ENCODE data around the gene FANCE. TPM values are rescaled to one million over a fixed set of nuclear protein-coding genes. Genes with fewer than 3 reads are reported as not detected.

The FANCE gene
- total and polyA plus RNA-seq, 9 of the 15 experiments (the other 6 are each of a cell fraction or from before 2014, with no cell fraction given): 5.7 to 30.2 (median 17.0) TPM

DNA sequence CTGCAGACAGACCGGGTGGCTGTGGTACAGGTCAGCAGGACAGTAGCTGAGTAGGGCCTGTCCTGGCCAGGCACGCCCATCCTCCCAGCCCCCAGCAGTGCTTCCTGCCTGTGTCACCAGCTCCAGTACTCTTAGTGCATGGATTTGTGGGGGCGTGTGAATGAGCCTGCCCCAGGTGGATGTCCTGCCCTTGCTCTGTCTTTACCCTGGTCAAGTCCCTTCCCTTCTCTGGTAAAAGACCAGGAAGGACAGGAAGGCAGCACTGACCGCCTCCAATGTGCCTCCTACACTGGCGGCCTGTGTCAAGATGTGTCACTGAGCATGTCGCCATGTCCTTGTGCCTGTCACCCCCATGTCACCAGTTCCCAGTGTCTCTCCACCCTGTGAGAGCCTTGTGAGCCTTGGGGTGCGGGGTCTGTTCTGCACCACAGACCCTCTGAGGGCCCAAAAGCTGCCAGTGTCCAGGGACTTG, 32.8 kb downstream of the FANCE start:
- peak overlapping the region in 1 of 2 experiments; percentile 72; a peak in 2 of 4 replicates for H3K9ac ChIP-seq (ENCODE audit: insufficient read depth in 1 of 2, low read depth in 2 of 2, low read length in 2 of 2)
- CTCF ChIA-PET (ENCODE audit: low intra/inter-chr PET ratio): no interaction called here
- no peak overlapping the region; the same call in 2 of the 3 replicates for H3K27ac ChIP-seq (ENCODE audit: extremely low read depth, low read depth, low read length)

More for the DNA sequence above, 32.8 kb downstream of the FANCE start:
- in situ Hi-C loops (cut with MboI) (no loop called here), intact Hi-C loops (cut with micrococcal nuclease) (no loop called here)
- peaks cover 11% of the 10 kb centered on the region; the same call in 1 of the 2 replicates for H4K20me1 ChIP-seq (replicated peaks; ENCODE audit: control insufficient read depth, insufficient read depth, low read length)
- POLR2A ChIA-PET: interaction anchor here (0.8 to 9.5 kb wide), 2 partner anchors 10 to 14 kb away, joined by 3 to 167 read pairs; partner anchors contain the start of gene RPL10A
- peaks cover 5% of the 10 kb centered on the region; the same call in 1 of the 3 replicates for H3K79me2 ChIP-seq (ENCODE audit: control insufficient read depth, insufficient read depth, low read length)
- ATAC-seq (peak; percentile 50), FAIRE-seq (no peak), DNase-seq (ENCODE audit: extremely low read depth in 1 of 4, low spot score in 3 of 4) (peak in 2 of 4 experiments; percentile 41 to 52)
- H3K4me2 ChIP-seq (ENCODE audit: insufficient read depth, low read length): no peak overlapping the region
- no TSS peak for BruUV-seq (replicated peaks)
- no peaks in the 10 kb centered on the region for H3K9me3 ChIP-seq (replicated peaks; ENCODE audit: control insufficient read depth, insufficient read depth, low read depth, low read length)
- no peak overlapping the region for H2AFZ ChIP-seq (ENCODE audit: low read depth, low read length)
- H3K4me1 ChIP-seq (replicated peaks in 1 of 2; ENCODE audit: control insufficient read depth in 2 of 2, insufficient read depth in 2 of 2, low read length in 2 of 2): peaks cover 31 to 37% of the 10 kb centered on the region in 2 experiments
- TF ChIP-seq EGR1 (conservative IDR thresholded peaks at IDR 0.05): peak; percentile 77
- no peak for TF ChIP-seq ZFP36 (IDR thresholded peaks at IDR 0.05; ENCODE audit: low read depth, low read length, partially characterized antibody)
- TF ChIP-seq KAT2B (IDR thresholded peaks at IDR 0.05; ENCODE audit: low read depth, low read length): no peak
- no peak for TF ChIP-seq SRSF3 (IDR thresholded peaks at IDR 0.05; ENCODE audit: insufficient read depth, low read length)
- TF ChIP-seq, protein P1, sequence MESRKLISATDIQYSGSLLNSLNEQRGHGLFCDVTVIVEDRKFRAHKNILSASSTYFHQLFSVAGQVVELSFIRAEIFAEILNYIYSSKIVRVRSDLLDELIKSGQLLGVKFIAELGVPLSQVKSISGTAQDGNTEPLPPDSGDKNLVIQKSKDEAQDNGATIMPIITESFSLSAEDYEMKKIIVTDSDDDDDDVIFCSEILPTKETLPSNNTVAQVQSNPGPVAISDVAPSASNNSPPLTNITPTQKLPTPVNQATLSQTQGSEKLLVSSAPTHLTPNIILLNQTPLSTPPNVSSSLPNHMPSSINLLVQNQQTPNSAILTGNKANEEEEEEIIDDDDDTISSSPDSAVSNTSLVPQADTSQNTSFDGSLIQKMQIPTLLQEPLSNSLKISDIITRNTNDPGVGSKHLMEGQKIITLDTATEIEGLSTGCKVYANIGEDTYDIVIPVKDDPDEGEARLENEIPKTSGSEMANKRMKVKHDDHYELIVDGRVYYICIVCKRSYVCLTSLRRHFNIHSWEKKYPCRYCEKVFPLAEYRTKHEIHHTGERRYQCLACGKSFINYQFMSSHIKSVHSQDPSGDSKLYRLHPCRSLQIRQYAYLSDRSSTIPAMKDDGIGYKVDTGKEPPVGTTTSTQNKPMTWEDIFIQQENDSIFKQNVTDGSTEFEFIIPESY (CRISPR knock-in tag; IDR thresholded peaks at IDR 0.05): peak; percentile 98
- TF ChIP-seq DPF2 (IDR thresholded peaks at IDR 0.05): no peak
- TF ChIP-seq FOXA3 (CRISPR knock-in tag; conservative IDR thresholded peaks at IDR 0.05 in 1 of 2, IDR thresholded peaks at IDR 0.05 in 1 of 2): no peak
- TF ChIP-seq MIER1 (IDR thresholded peaks at IDR 0.05; ENCODE audit: low read depth): no peak
- TF ChIP-seq HDAC2 (IDR thresholded peaks at IDR 0.05): no peak
- no peak for TF ChIP-seq MXI1 (IDR thresholded peaks at IDR 0.05; ENCODE audit: low read depth, low read length)
- WGBS (ENCODE audit: insufficient coverage, low coverage, missing lambda C conversion rate): 71% methylated on average over 7 of the region's 7 CpGs
- no peaks in the 10 kb centered on the region for H3K27me3 ChIP-seq (ENCODE audit: control insufficient read depth in 2 of 2, insufficient read depth in 2 of 2, low read length in 2 of 2)
- H3K36me3 ChIP-seq (ENCODE audit: control insufficient read depth, insufficient read depth, low read length): no peaks in the 10 kb centered on the region; the same call in 2 of the 3 replicates
- no peak overlapping the region for H3K4me3 ChIP-seq
- no peaks in the 10 kb centered on the region for H3K9me1 ChIP-seq (ENCODE audit: control insufficient read depth, insufficient read depth, low read length)
